ENCODE data around the gene EDAR. TPM values are rescaled to one million over a fixed set of nuclear protein-coding genes. Genes with fewer than 3 reads are reported as not detected.

EDAR gene
- total and polyA plus RNA-seq, 10 of the 15 experiments (the other 5 are each of a cell fraction or from before 2014, with no cell fraction given) = 0.04 TPM; not detected in 9

- Histone ChIP-seq H2AFZ (ENCODE audit: control insufficient read depth, low read depth, low read length) (no peak overlapping the region), H3K4me1 (ENCODE audit: control insufficient read depth, insufficient read depth, low read length) (no peaks in the 10 kb centered on the region), H3K36me3 (ENCODE audit: control insufficient read depth in 2 of 2, insufficient read depth in 2 of 2, low read length in 1 of 2) (no peaks in the 10 kb centered on the region), H3K4me3 (no peak overlapping the region), H3K4me2 (ENCODE audit: control insufficient read depth, insufficient read depth) (no peak overlapping the region), H3K27ac (ENCODE audit: control insufficient read depth, insufficient read depth) (no peak overlapping the region), H4K20me1 (ENCODE audit: control insufficient read depth, insufficient read depth) (no peaks in the 10 kb centered on the region), H3K27me3 (replicated peaks in 1 of 2; ENCODE audit: control insufficient read depth in 2 of 2, insufficient read depth in 2 of 2, low read length in 1 of 2) (no peaks in the 10 kb centered on the region), H3K79me2 (ENCODE audit: control insufficient read depth, insufficient read depth, low read length) (no peaks in the 10 kb centered on the region), H3K9me3 (replicated peaks; ENCODE audit: control insufficient read depth, insufficient read depth, low read length) (peaks cover 2% of the 10 kb centered on the region; the same call in 1 of the 3 replicates), H3K9ac (ENCODE audit: control insufficient read depth, insufficient read depth, low read length) (no peak overlapping the region)
- ChIA-PET SMC1A (ENCODE audit: uncharacterized antibody, unreplicated experiment) (interaction anchor here (1.3 kb wide), 1 partner anchor 11 kb away, joined by 3 read pairs; no protein-coding TSS in a partner anchor), RAD21 (ENCODE audit: unreplicated experiment) (no interaction called here), CTCF (interaction anchor here (0.9 to 1.2 kb wide), 2 partner anchors 11 to 21 kb away, joined by 3 read pairs; no protein-coding TSS in a partner anchor), POLR2A (no interaction called here)
- FAIRE-seq = no peak
- 81% methylated on average over 6 of the region's 6 CpGs for WGBS (ENCODE audit: insufficient coverage, insufficient replicate concordance, low lambda C conversion rate, missing lambda C conversion rate)
- ATAC-seq = no peak
- BruUV-seq (replicated peaks) = no TSS peak
- no peak for DNase-seq (ENCODE audit: low read depth, low spot score)
- intact Hi-C loops (cut with micrococcal nuclease; ENCODE audit: unreplicated experiment) (no loop called here), in situ Hi-C loops (cut with MboI) (no loop called here)
- no peak for TF ChIP-seq CREM (IDR thresholded peaks at IDR 0.05; ENCODE audit: low read depth)
- TF ChIP-seq CUX1 (IDR thresholded peaks at IDR 0.05; ENCODE audit: insufficient replicate concordance, low read depth, low read length) = no peak
- no peak for TF ChIP-seq CEBPZ (IDR thresholded peaks at IDR 0.05; ENCODE audit: low read depth, low read length)
- no peak for TF ChIP-seq SKIL (IDR thresholded peaks at IDR 0.05; ENCODE audit: low read depth, poor library complexity, severe bottlenecking)
- TF ChIP-seq PBX3 (IDR thresholded peaks at IDR 0.05; ENCODE audit: insufficient replicate concordance, low read depth, low read length) = no peak
- no peak for TF ChIP-seq USF2 (IDR thresholded peaks at IDR 0.05; ENCODE audit: borderline replicate concordance, low read depth, low read length)
- no peak for TF ChIP-seq MEF2A (IDR thresholded peaks at IDR 0.05; ENCODE audit: insufficient read depth, low read depth, low read length)
- TF ChIP-seq TCF7 (IDR thresholded peaks at IDR 0.05; ENCODE audit: borderline replicate concordance) = no peak
- no peak for TF ChIP-seq ESRRA (IDR thresholded peaks at IDR 0.05; ENCODE audit: low read length)
Observed at GRCh38 chr2:108884619-108885018, 104.4 kb downstream of the EDAR start.
